Fibroblast of skin of abdomen (primary cell): ENCODE data around the gene PAX5.

Experiments used
- DNase-seq: peaks from one replicate; pipeline ENCODE4 v3.0.0-alpha.2; 2013

PAX5 gene

DNA sequence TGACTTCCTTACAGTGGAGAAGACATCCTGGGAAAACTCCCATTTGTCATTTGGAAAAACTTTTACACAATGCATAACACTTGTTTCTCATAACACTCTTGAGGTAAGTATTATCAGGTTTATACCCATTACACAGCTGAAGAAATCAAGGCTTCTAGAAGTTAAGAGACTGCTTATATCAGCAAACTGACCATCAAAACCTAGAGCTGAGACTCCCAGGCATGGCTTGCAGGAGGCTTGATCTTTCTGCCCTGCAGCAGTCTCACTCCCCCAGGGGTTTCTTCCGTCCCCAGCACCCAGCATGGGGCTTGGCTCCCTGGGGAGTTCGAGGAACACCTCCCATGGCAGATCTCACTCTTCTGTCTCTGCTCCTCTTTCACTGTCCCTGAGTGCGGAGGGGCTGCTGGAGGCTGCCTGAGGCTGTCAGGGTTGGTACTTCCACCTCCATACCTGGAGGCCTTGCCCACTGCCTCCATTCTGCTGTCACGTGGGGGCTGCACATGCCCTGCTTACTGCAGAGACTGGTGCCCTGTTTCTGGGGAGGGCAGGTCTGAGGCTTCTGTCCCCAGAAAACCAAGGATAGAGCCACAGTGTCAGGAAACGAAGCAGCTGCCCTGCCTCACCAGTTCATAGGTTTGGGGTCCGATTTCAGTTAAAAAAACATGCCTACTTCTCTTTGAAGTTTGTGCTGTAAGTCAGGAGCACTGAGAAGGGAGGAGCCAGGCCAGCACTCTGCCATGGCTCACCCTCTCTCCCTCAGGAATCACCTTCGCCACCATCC is 202.5 kb downstream of the PAX5 start:
- no peak for DNase-seq

DNA sequence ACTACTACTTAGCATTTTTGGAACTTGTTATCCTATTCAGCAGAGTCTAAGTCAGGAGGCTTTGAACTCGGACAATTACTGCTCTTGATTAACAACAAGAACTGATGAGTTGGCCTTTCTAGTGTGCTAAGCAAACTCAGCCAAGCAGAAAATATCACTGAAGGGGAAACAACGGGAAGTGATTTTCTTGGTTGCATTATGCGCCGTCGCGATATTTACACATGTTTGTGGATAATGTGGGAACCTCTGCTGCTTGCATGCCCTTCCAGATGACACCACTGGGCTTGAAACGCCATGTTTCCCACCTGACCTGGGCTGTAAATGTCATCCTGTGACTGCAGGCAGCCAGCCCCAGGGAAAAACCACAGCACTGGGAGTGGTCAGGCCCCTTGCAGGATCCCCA is 205.5 kb downstream of the PAX5 start:
- no peak for DNase-seq

DNA sequence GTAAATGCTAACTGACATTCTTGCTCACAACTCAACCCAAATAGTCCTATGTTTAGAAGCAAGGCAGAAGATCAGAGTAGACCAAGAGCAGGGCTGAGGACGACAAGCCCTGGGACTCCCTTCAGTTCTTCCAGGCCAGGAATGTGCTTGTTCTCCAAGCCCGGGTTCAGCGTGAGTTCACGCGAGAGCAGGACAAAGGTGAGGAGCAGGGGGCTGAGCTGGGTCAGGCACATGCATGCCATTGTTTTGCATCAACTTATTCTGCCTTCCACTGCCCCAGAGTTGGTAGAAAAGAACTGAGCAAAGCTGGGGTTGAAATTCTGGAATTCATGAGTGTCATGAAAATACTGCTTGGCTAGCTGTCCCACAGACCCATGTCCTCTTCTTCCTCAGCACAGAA is 206.5 kb downstream of the PAX5 start:
- DNase-seq = no peak

DNA sequence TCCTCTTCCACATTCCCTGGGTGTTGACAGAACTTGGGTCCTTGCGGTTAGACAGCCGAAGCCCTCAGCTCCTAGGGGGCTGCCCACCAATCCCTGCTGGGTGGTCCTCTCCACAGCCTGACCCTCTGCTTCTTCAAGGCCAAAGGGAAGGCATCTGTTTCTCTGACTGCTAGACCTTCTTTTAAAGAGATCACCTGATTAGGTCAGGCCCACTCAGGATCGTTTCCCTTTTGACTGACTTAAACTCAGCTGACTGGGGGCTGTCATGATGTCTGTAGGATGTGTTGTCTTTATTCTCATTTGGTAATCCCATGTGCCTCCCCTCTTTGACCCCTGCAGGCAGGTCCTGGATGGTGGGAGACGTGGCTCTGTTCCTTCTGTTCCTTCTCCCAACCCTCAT is 207.5 kb downstream of the PAX5 start:
- DNase-seq = no peak

DNA sequence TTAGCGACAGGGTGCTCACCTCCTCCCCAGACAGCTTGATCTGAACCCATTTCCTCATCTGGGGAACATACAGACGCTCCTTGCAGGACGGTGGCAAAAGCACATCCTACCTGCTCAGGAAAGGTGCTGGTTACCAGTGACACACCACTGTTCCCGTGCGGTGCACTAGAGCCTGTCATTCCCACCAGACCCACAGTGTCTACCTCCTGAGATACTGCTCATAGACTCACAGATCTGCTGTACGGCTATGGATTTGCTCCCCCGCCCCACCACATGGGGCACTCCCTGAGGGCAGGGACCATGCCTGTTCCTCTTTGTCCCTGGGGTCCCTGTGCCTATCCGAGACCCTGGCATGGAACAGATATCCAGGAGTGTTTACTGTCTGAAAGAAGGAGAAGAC is 208.9 kb downstream of the PAX5 start:
- DNase-seq = no peak

DNA sequence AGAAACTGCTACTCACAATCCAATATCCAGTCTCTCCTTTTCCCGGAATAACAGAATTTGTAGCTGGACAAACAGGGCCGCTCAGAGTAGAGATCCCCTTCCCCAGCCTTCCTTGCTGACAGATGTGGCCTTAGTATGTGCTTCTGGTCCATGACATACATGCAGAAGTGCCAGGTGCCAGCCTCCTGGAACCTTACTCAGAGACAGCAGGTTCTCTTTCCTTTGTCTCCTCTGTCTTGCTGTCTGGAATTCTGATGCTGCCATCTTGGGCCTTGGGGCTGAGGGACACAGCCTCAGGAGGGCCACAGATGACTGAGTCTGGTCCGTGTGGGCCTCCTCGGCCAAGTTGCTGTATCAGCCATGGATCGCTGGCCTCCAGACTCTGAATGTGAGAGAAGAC is 210.1 kb downstream of the PAX5 start:
- DNase-seq = no peak

DNA sequence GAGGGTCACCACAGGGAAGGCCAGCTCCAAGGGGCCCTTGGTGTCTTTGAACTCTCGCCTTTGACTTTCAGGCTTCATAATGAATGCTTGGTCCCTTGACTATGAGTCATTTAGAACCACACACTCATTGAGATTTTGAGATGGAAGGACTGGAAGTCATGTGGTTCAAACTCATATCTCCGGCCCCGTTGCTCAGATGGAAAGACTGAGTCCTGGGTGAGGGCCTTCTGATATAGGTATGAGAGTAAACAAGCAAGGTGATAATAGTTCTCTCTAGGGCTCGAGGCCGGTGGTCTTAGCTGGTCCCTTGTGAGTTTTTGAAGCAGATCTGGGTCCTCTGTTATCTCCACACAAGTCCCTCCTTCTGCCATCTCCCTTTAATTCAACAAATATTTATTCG is 210.6 kb downstream of the PAX5 start:
- DNase-seq = no peak

DNA sequence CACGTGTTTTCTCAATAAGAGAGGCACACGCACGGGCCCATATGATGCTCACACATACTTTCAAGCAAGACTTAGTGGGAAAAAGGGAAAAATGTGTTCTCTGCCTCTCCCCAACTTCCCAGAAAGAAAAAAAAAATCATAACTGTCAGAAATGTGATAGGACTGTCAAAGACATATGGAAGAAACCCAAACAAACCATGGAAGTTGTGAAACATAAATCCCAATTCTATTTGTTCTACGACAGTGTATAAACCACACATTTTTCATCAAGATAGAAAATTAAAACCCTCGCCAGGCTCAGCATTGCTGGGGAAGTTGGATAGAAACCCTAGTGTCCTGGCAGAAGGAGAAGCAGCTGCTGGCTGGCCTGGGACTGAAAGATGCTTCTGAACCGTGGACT is 211.9 kb downstream of the PAX5 start:
- no peak for DNase-seq

DNA sequence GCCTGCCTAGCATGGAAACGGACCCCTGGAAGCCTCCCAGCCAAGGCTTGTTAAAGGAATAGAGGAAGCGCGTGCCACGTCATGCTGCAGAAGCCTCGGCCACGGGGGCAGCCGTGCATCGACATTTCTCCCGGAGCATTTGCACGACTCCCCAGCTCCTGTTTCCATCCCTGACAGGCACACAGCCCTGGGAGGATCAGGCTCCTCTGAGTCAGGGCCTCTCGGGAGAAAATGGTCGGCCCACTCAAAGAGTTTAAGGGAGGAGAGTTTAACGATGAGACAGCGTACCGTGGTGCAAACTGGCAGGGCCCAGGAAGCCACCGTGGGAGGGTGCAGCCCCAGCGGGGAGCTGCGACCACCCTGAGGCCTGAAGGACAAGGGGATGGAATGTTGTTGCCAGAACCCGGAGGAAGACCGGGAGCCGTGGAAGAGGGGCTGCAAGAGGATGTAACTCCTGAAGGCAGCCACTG is 213.6 kb downstream of the PAX5 start:
- DNase-seq = peak; percentile 10

DNA sequence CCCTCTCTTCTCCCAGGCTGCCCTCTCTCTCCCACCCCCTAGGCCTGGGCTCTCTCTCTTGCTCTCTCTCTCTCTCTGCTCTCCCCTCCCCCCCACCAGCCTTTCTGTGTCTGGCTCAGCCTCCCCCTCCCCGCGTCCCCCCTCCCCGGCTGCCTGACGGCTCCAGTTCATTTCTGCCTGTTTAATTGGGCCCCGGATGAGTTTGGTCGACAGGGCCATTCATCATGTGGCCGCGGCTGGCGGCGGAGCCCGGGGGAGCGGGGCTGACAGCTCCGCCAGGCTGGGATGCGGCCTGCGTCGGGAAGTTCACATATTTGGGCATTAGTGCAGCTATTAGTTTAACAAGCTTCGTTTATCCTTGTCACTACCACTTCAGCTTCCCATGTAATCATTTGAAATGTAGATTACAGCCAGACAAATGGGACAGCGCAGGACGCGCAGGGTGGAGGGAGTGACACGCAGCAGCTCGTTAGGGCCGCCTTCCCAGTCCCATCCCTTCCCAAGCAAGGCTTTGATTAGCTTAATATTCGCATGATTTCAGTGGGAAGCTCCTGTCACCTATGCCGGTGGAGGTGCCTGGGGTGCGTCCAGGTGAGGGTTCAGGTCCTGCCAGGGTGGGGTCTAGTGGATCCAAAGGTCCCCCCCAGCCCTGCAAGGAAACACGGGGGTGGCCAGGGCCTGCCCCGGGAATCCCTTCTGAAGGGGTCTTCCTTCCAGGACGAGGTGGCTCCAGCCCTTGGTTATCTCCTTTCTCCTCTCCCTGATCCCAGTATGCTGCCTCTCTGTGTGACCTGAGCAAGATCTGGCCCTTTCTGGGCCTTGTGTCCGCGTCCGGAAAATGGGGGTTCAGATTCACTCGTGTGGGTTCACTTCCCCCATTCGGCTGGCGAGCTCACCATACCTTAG is 214.8 kb downstream of the PAX5 start:
- peak; percentile 28 for DNase-seq

DNA sequence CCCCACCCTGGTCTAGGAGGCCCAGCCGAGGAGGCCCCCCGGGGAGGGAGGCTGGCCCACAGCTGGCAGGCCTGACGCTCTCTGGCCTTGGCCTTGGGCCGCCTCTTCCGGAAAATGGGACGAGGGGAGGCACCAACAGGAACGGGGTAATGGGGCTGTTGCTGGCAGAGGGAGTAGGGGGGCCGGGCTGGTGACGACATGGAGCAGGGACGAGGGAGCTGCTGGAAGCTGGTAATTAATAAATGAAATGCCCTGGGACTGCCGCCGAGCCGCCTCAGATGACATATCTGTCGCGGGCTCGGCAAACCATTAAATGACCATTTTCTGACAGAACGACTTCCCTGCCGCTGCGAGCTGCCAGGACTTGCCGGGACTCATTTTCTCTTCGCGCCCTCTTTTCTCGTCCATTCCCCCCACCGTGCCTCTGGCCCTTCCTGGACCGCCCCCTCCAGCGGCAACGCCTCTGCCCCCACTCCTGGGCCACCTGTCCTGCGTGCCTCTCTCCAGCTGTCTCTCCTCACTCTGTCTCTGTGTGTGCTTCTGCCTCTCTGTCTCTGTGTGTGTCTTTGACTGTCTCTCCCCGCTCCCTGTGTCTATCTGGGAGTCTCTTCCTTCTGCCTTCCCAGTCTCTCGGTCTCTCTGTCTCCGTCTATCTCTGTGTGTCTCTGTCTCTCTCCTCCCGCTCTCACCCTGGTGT is 215.7 kb downstream of the PAX5 start:
- DNase-seq = no peak

DNA sequence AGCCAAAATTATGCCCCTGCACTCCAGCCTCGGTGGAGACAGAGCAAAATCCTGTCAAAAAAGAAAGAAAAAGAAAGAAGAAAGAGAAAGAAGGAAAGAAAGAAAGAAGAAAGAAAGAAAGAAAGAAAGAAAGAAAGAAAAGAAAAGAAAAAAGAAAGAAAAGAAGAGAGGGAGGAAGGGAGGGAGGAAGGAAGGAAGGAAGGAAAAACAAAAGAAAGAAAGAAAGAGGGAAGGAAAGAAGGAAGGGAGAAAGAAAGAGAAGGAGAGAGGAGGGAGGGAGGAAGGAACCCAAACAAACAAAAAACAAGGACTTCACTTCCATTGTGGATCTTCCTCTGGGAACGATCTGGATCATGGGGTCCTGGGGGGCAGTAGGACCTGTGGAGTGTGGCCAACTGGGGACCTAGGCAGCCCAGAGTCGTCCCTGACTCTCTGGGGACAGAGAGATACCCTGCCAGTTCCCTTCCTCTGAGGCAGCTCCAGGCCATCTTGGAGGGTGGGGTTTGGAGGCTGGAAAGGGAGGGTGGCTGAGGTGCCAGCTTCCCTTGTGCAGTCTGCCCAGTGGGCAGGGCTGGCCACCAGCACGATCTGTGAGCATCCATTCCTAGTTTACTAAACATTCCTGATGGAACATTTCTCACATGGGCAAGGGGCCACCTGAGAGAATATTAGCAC is 216.8 kb downstream of the PAX5 start:
- DNase-seq = no peak

DNA sequence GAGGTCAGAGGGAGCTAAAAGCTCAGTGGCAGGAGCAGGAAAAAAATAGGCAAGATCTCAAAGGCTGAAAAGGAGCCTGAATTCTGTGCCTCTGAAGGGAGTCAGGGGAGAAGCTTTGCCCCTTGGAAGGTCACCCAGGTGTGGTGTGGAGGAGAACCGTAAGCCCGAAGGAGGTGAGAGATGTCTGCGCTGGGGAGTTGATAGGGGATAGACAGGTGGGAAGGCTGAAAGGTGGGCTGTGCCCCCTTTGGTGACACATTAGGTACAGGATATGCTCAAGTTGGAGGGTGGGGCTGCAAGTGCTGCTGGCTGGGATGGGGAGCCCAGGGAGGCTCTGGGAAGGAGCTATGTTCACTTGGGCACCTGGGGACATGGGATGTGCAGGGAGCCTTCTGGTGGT is 217.7 kb downstream of the PAX5 start:
- no peak for DNase-seq

DNA sequence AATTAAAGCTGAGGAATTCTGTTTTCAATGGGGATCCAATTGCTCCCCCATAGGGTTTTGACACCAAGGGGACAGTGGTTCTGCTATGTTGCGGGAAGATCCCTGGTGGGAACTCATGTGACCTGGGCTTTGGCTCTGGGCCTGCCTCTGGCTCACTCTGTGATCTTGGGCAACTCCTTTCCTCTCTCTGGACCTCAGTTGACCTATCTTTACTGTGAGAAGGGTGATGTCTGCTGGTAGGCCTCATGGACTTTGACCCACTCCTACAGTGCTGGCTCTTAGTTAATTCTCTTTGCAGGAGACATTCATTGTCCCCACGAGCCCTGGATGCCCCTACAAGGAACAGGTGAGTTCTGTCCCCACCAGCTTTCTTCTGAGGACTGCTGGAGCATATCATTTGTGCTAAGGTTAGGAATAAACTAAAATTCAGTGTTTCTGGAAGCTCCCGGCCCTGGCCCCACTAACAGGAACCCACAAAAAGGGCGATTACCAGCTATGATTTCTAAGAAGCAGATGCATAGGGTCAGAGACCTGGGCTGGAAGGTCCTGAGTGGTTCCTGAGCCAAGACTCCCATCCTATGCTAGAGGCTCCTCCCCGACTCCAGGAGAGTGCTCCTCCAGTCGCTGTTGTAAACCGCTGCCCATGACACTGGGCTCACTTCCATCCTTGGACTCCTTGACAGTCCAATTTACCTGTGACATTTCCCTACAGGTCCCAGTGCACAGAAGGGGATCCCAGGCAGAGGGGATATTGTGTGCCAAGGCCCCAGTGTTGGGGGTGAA is 218.3 kb downstream of the PAX5 start:
- DNase-seq = no peak

DNA sequence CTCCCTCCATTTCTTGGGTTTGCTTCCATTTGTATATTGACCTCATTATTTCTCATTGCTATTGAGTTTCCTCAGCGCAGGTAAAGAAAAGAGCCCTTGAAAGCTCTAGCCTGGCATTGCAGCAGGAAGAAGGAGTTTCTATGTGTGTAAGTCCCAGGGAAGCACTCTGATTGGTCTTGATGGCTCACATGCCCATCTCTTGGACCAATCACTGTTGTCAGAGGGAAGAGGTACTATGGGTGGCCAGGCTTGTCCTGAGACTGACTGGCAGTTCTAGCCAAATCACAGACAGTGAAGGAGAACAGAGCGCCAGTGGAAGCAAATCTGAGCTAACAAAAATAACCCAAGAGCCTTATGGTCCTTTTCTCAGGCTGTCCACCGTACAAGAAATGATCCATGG is 219.0 kb downstream of the PAX5 start:
- no peak for DNase-seq

DNA sequence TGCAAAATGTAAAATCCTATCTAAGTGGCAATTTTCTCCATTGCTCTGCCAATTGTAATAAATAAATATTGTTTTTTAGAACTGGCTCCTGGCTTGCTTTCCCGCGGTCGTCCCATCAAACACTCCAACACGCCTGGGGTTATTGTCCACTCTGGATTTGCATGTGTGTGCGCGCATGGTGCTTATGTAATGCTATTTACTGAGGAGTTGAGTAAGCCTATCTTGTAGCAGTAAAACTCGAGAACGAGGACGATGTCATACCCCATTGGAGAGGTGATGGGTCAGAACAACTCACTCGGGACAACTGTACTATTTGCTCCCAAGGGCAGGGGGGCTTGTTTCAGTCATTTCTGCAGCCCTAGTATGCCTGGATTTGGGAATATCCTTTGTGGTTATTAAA is 220.9 kb downstream of the PAX5 start:
- DNase-seq = no peak

DNA sequence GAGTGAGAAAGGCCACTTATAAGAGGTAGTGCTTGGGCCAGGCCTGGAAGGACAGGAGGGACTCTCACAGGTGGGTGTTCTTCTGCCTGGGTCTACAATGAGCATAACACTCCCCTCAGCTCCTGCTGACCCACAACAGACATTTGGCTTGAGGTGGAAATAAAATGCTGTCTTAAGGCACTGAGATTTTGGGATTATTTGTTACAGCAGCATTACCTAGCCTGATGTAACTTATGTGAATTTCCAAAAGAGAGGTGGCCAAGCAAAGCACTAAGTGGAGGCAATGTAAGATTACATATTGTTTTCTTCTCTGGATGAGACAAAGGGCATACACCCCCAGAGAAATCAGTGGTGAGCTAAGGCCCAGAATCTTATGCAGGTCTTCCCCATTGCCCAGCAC is 221.5 kb downstream of the PAX5 start:
- DNase-seq = no peak

DNA sequence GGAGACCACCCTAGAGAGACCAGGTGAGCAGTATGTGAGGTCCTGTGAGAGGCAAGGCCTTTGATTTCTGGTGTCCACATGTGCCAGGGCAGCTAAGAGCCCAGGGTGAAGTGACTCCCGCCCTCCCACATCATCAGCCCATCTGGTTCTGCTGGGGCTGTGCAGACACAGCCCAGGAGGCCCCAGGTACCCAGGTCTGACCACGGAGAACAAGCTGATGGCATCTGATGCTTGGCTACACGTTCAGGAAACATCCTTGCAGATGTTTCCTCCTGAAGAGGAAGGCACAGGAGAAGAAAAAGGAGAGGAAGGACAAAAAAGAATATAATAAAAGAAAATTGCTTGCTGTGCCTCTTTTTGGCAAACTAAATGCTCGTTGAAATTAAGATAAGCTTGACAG is 225.8 kb downstream of the PAX5 start:
- DNase-seq = no peak

DNA sequence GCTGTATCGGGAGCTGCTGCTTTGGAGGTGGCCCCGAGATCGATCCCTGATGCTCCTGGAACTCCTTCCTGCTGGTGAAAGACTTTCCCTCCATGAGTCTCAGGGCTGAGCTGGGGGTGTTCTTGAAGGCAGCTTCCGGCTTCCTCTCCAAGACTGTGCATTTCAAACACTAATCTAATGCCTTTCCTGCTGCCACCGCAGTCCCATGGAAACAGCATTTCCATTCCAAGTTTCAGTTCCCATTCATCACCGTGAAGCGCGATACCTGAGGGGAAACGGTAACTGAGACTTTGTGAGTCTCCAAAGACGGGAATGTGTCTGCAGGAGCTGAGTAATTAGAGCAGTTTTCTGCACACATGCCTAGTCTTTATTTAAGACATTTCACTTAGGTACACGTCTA is 230.1 kb downstream of the PAX5 start:
- DNase-seq = no peak

DNA sequence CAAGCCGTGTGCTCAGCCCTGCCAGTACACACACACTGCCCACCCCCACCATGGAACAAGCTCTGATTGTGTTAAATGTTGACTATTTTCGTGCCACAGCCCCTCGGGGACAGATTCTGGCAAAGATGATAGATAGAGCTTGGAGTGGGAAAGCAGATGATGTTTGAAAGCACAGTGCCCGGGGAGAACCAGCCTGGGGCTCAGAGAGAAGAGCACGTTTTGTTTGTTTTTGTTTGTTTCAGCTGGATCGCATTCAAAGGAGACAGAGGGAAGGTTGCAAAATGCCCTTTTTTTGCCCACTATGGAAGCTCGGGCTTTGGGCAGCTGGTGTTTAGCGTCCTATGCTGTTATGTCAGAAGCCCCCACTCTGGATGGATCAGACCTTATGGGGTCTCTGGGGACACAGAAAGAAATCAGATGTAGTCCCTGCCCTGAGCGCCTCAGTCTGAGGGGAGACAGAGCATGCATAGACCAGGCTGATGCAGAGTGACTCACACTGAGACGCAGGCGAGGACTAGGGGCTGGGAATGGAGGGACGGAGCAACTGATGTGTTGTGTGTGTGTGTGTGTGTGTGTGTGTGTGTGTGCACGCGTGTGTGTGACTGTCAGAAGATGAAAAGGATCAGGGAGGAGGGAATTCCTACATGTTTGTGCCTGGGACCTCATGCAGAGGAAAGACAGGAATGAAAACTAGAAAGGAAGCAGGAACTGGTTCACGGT is 231.7 kb downstream of the PAX5 start:
- DNase-seq = peak; percentile 32

DNA sequence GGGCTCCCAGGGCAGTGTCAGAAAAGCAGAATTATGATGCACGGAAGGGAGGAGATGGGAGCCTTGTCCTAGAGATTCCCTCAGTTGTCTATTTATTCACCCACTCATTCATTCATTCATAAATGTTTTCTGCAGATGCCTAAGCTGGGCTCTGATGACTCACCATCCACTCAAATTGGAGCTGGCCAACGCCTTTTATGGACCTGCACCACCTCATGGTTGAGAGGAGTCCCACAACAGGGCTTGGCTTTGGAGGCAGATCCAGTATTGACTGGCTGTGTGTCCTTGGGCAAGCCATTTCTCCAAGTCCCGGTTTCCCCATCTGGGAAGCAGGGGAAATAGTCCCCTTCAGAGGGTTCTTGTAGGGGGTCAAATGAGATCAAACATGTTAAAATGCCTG is 233.6 kb downstream of the PAX5 start:
- DNase-seq = no peak
